Esophagus squamous epithelium (tissue), 5 donors: Measurements from ENCODE around the gene SLC45A1. TPM values are rescaled to one million over a fixed set of nuclear protein-coding genes. Genes with fewer than 3 reads are reported as not detected.

Experiments
- DNase-seq: peaks from one replicate; lab custom pipeline; 2025; lab: John Stamatoyannopoulos, UW
- H3K27ac ChIP-seq, 4 donors: fragments of 200-600 bp; sonication (generic); one replicate each; pipeline ENCODE4 v1.5.1; 2016 to 2019; ENCODE audit warnings: mild to moderate bottlenecking in 1 of 4
- H3K27me3 ChIP-seq, 4 donors: fragments of 200-600 bp; sonication (generic); 1 replicate in 3 of 4; 2 replicates in 1 of 4; pipeline versions ENCODE4 v1.5.1 to v1.6.0; 2017 to 2021; ENCODE audit warnings: antibody characterized with exemption in 1 of 4
- H3K36me3 ChIP-seq, 3 donors: fragments of 200-600 bp; sonication (generic); one replicate each; pipeline ENCODE4 v1.5.1; 2016 to 2019
- H3K4me1 ChIP-seq, 3 donors: fragments of 200-600 bp; sonication (generic); one replicate each; pipeline ENCODE4 v1.5.1; 2017 to 2019
- H3K4me3 ChIP-seq, 4 donors: fragments of 200-600 bp; sonication (generic); 1 replicate in 3 of 4; 2 replicates in 1 of 4; pipeline ENCODE4 v1.5.1; 2016 to 2019; ENCODE audit warnings: mild to moderate bottlenecking in 2 of 4, moderate library complexity in 1 of 4
- H3K9me3 ChIP-seq, 3 donors: fragments of 200-600 bp; sonication (generic); one replicate each; pipeline ENCODE4 v1.5.1; 2016 to 2019
- CTCF ChIP-seq, 6 experiments: fragments of 450-650 bp in 4 of 6; fragments of 200-600 bp in 2 of 6; sonication (generic) in 2 of 6; IDR thresholded peaks; one replicate each; pipeline ENCODE4 v1.5.1; 2016 to 2019; ENCODE audit warnings: antibody characterized with exemption in 6 of 6, mild to moderate bottlenecking in 4 of 6, moderate library complexity in 4 of 6
- POLR2A ChIP-seq, 4 donors: fragments of 450-650 bp; IDR thresholded peaks; one replicate each; pipeline ENCODE4 v1.6.1; 2017; ENCODE audit warnings: antibody characterized with exemption in 4 of 4, mild to moderate bottlenecking in 4 of 4, moderate library complexity in 3 of 4
- WGBS, 2 donors: methylation state at CpG; one replicate each; pipeline ENCODE4 v1.1.5; 2018; 5-methylcytosine and 5-hydroxymethylcytosine counted together
- intact Hi-C: fragments of 100-400 bp; cut with DNase I; formaldehyde crosslinking; loops from one replicate; pipeline ENCODE4 v1.15.0; 2022
- total RNA-seq, 4 donors: library from RNA; depleted of rRNA; stranded (reverse); fragments of >200 nt; gene quantifications; one replicate each; pipeline ENCODE4 v1.1.0, GENCODE V29; 2016
- donor health status: DM: yes; HTN: yes; CAD: no.

SLC45A1 gene
- total RNA-seq, 4 donors from 2014 or later: 0.13 to 3.4 (median 0.81) TPM

GRCh38 chr1:8302081-8302956, 15.6 kb upstream of the SLC45A1 start:
- intact Hi-C loops: no loop called here
- Histone ChIP-seq H3K36me3 (no peaks in the 10 kb centered on the region), H3K4me3 (no peak overlapping the region), H3K4me1 (no peaks in the 10 kb centered on the region), H3K27me3 (no peaks in the 10 kb centered on the region), H3K9me3 (no peaks in the 10 kb centered on the region), H3K27ac (no peak overlapping the region)
- WGBS, 2 donors: 66 to 77% methylated on average over 22 of the region's 22 CpGs
- TF ChIP-seq CTCF (IDR thresholded peaks at IDR 0.05): no peak
- TF ChIP-seq POLR2A (IDR thresholded peaks at IDR 0.05): no peak
- DNase-seq: no peak

- WGBS, 2 donors: 87 to 98% methylated on average over 1 to 3 of the region's 3 CpGs
- Histone ChIP-seq H3K27ac (no peak overlapping the region), H3K4me3 (no peak overlapping the region), H3K27me3 (no peaks in the 10 kb centered on the region), H3K4me1 (no peaks in the 10 kb centered on the region), H3K9me3 (no peaks in the 10 kb centered on the region), H3K36me3 (no peaks in the 10 kb centered on the region)
- DNase-seq: no peak
- intact Hi-C loops: no loop called here
- no peak for TF ChIP-seq POLR2A (IDR thresholded peaks at IDR 0.05)
- TF ChIP-seq CTCF (IDR thresholded peaks at IDR 0.05): no peak
Measured at GRCh38 chr1:8303141-8303540, 14.8 kb upstream of the SLC45A1 start.

- Histone ChIP-seq H3K36me3 (no peaks in the 10 kb centered on the region), H3K27ac (no peak overlapping the region), H3K9me3 (no peaks in the 10 kb centered on the region), H3K27me3 (no peaks in the 10 kb centered on the region), H3K4me1 (no peaks in the 10 kb centered on the region), H3K4me3 (no peak overlapping the region)
- DNase-seq: no peak
- WGBS, 2 donors: 82 to 90% methylated on average over 4 of the region's 4 CpGs
- TF ChIP-seq POLR2A (IDR thresholded peaks at IDR 0.05) (no peak), CTCF (IDR thresholded peaks at IDR 0.05) (no peak)
- intact Hi-C loops: no loop called here
Measured at GRCh38 chr1:8303876-8304275, 14.0 kb upstream of the SLC45A1 start.

- H3K9me3 ChIP-seq: peaks cover 0 to 4% (median 0%) of the 10 kb centered on the region in 3 donors
- intact Hi-C loops: no loop called here
- DNase-seq: no peak
- no peak for TF ChIP-seq CTCF (IDR thresholded peaks at IDR 0.05)
- TF ChIP-seq POLR2A (IDR thresholded peaks at IDR 0.05): no peak
- no peaks in the 10 kb centered on the region for H3K4me1 ChIP-seq
- H3K36me3 ChIP-seq: no peaks in the 10 kb centered on the region
- no peaks in the 10 kb centered on the region for H3K27me3 ChIP-seq
- 62 to 78% methylated on average over 4 of the region's 4 CpGs for WGBS, 2 donors
- no peak overlapping the region for H3K27ac ChIP-seq
- no peak overlapping the region for H3K4me3 ChIP-seq
Measured at GRCh38 chr1:8307628-8308027, 10.3 kb upstream of the SLC45A1 start.

DNA sequence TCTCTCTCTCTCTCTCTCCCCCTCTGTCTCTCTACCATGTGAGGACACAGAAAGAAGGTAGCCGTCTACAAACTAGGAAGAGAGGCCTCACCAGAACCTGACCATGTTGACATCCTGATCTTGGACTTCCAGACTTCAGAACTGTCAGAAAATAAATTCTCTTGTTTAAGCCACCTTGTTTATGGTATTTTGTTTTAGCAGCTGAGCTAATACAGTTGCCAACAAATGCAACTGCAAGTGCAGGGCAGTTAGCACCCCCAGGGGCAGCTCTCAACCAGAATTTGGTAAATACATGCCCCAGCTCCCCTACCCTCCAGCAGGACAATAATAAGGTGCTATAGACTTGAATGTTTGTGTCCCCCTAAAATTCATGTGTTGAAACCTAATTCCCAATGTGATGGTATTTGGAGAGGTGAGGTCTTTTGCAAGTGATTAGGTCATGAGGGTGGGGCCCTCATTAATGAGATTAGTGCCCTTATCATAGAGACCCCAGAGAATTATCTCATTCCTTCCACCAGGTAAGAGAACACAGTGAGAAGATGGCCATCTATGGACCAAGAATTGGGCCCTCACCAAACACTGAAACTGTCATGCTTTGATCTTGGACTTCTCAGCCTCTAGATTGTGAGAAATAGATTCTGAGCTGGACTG, 6.7 kb upstream of the SLC45A1 start:
- no peak for TF ChIP-seq POLR2A (IDR thresholded peaks at IDR 0.05)
- TF ChIP-seq CTCF (IDR thresholded peaks at IDR 0.05): no peak
- DNase-seq: no peak
- intact Hi-C loops: loop anchor here (5.0 to 10.0 kb wide), 2 partner anchors 279 to 326 kb away; no protein-coding TSS in a partner anchor
- no peaks in the 10 kb centered on the region for H3K36me3 ChIP-seq
- 75 to 88% methylated on average over 1 of the region's 1 CpG for WGBS, 2 donors
- H3K27ac ChIP-seq: peak overlapping the region in 1 of 4 donors; percentile 27
- H3K27me3 ChIP-seq: peaks cover 0 to 19% (median 0%) of the 10 kb centered on the region in 4 donors
- peaks cover 0 to 15% (median 2%) of the 10 kb centered on the region in 3 donors for H3K4me1 ChIP-seq
- H3K4me3 ChIP-seq: no peak overlapping the region
- peaks cover 0 to 4% (median 0%) of the 10 kb centered on the region in 3 donors for H3K9me3 ChIP-seq
